ENCODE measurements around the gene RSPO1. TPM values are rescaled to one million over a fixed set of nuclear protein-coding genes. Genes with fewer than 3 reads are reported as not detected.

The RSPO1 gene
- total and polyA plus RNA-seq, 2 of the 13 experiments (the other 11 are each of a cell fraction or from before 2014, with no cell fraction given): not detected

- TF ChIP-seq, protein P1, sequence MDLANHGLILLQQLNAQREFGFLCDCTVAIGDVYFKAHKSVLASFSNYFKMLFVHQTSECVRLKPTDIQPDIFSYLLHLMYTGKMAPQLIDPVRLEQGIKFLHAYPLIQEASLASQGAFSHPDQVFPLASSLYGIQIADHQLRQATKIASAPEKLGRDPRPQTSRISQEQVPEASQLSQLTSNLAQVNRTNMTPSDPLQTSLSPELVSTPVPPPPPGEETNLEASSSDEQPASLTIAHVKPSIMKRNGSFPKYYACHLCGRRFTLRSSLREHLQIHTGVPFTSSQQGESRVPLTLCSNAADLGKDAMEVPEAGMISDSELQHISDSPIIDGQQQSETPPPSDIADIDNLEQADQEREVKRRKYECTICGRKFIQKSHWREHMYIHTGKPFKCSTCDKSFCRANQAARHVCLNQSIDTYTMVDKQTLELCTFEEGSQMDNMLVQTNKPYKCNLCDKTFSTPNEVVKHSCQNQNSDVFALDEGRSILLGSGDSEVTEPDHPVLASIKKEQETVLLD (CRISPR knock-in tag; IDR thresholded peaks at IDR 0.05; ENCODE audit: low read depth): no peak
- TF ChIP-seq ZNF530 (CRISPR knock-in tag; IDR thresholded peaks at IDR 0.05; ENCODE audit: low read depth) (no peak), ZNF749 (CRISPR knock-in tag; IDR thresholded peaks at IDR 0.05; ENCODE audit: borderline replicate concordance) (no peak), SIX4 (CRISPR knock-in tag; IDR thresholded peaks at IDR 0.05) (no peak), RXRA (CRISPR knock-in tag; IDR thresholded peaks at IDR 0.05) (0 out of 2 replicates have a peak, but pooled peaks have one; percentile 45), GATAD1 (CRISPR knock-in tag; IDR thresholded peaks at IDR 0.05) (peak; percentile 94), POLR2A (IDR thresholded peaks at IDR 0.05; ENCODE audit: insufficient read depth in 1 of 2, low read depth in 2 of 2, low read length in 2 of 2) (peak; percentile 94 to 96), HHEX (CRISPR knock-in tag; IDR thresholded peaks at IDR 0.05) (0 out of 2 replicates have a peak, but pooled peaks have one; percentile 25), ARHGAP35 (CRISPR knock-in tag; IDR thresholded peaks at IDR 0.05; ENCODE audit: borderline replicate concordance) (no peak; the same call in 1 of the 2 replicates), TAF15 (IDR thresholded peaks at IDR 0.05; ENCODE audit: low read depth, low read length, poor library complexity, severe bottlenecking) (no peak), ZNF337 (CRISPR knock-in tag; IDR thresholded peaks at IDR 0.05; ENCODE audit: borderline replicate concordance, low read depth) (no peak), PCBP2 (optimal IDR thresholded peaks at IDR 0.05; ENCODE audit: low read depth, low read length, poor library complexity, severe bottlenecking) (no peak), IKZF4 (CRISPR knock-in tag; IDR thresholded peaks at IDR 0.05; ENCODE audit: borderline replicate concordance, low read depth, not compliant biosample characterization) (no peak), HDAC6 (IDR thresholded peaks at IDR 0.05; ENCODE audit: low read depth, low read length) (no peak), ZNF564 (CRISPR knock-in tag; IDR thresholded peaks at IDR 0.05) (no peak), ZNF629 (CRISPR knock-in tag; conservative IDR thresholded peaks at IDR 0.05) (no peak)
- TF ChIP-seq, protein P2, sequence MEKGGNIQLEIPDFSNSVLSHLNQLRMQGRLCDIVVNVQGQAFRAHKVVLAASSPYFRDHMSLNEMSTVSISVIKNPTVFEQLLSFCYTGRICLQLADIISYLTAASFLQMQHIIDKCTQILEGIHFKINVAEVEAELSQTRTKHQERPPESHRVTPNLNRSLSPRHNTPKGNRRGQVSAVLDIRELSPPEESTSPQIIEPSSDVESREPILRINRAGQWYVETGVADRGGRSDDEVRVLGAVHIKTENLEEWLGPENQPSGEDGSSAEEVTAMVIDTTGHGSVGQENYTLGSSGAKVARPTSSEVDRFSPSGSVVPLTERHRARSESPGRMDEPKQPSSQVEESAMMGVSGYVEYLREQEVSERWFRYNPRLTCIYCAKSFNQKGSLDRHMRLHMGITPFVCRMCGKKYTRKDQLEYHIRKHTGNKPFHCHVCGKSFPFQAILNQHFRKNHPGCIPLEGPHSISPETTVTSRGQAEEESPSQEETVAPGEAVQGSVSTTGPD (CRISPR knock-in tag; IDR thresholded peaks at IDR 0.05): no peak
- TF ChIP-seq, protein P3, sequence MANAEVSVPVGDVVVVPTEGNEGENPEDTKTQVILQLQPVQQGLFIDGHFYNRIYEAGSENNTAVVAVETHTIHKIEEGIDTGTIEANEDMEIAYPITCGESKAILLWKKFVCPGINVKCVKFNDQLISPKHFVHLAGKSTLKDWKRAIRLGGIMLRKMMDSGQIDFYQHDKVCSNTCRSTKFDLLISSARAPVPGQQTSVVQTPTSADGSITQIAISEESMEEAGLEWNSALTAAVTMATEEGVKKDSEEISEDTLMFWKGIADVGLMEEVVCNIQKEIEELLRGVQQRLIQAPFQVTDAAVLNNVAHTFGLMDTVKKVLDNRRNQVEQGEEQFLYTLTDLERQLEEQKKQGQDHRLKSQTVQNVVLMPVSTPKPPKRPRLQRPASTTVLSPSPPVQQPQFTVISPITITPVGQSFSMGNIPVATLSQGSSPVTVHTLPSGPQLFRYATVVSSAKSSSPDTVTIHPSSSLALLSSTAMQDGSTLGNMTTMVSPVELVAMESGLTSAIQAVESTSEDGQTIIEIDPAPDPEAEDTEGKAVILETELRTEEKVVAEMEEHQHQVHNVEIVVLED (CRISPR knock-in tag; IDR thresholded peaks at IDR 0.05; ENCODE audit: borderline replicate concordance): peak; percentile 92
- TF ChIP-seq, protein P4, sequence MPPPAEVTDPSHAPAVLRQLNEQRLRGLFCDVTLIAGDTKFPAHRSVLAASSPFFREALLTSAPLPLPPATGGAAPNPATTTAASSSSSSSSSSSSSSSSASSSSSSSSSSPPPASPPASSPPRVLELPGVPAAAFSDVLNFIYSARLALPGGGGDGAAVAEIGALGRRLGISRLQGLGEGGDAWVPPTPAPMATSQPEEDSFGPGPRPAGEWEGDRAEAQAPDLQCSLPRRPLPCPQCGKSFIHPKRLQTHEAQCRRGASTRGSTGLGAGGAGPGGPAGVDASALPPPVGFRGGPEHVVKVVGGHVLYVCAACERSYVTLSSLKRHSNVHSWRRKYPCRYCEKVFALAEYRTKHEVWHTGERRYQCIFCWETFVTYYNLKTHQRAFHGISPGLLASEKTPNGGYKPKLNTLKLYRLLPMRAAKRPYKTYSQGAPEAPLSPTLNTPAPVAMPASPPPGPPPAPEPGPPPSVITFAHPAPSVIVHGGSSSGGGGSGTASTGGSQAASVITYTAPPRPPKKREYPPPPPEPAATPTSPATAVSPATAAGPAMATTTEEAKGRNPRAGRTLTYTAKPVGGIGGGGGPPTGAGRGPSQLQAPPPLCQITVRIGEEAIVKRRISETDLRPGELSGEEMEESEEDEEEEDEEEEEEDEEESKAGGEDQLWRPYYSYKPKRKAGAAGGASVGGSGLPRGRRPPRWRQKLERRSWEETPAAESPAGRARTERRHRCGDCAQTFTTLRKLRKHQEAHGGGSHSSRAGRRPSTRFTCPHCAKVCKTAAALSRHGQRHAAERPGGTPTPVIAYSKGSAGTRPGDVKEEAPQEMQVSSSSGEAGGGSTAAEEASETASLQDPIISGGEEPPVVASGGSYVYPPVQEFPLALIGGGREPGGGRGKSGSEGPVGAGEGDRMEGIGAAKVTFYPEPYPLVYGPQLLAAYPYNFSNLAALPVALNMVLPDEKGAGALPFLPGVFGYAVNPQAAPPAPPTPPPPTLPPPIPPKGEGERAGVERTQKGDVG (CRISPR knock-in tag; IDR thresholded peaks at IDR 0.05; ENCODE audit: borderline replicate concordance): peak; percentile 84; the same call in 1 of the 2 replicates
Observed at GRCh38 chr1:37595440-37596181, 39.1 kb downstream of the RSPO1 start, which contains the start of gene GNL2 (continued).
